Memory B cell (primary cell): ENCODE results near the gene ARHGAP33.

Experiments used
- ATAC-seq: fragments of 150-1000 bp; cut with Tn5 transposase; 2 replicates; pipeline ENCODE4 v1.10.0; 2021; ENCODE audit warnings: low read depth, mild to moderate bottlenecking, moderate library complexity
- DNase-seq, 2 donors: peaks; one replicate each; pipeline ENCODE4 v3.0.0; 2022; ENCODE audit warnings: low spot score in 2 of 2
- H3K27ac Mint-ChIP-seq: one replicate; pipeline ENCODE4 v1.8.0; 2022; ENCODE audit warnings: mild to moderate bottlenecking, moderate library complexity, mixed read lengths
- H3K27me3 Mint-ChIP-seq: one replicate; pipeline ENCODE4 v1.8.0; 2022; ENCODE audit warnings: mixed read lengths
- H3K36me3 Mint-ChIP-seq: one replicate; pipeline ENCODE4 v1.8.0; 2022; ENCODE audit warnings: mild to moderate bottlenecking, mixed read lengths
- H3K4me1 Mint-ChIP-seq: one replicate; pipeline ENCODE4 v1.8.0; 2022; ENCODE audit warnings: mixed read lengths
- H3K4me3 Mint-ChIP-seq: one replicate; pipeline ENCODE4 v1.8.0; 2022; ENCODE audit warnings: mild to moderate bottlenecking, moderate library complexity, mixed read lengths
- H3K9me3 Mint-ChIP-seq: one replicate; pipeline ENCODE4 v1.8.0; 2022; ENCODE audit warnings: mixed read lengths

The ARHGAP33 gene

DNA sequence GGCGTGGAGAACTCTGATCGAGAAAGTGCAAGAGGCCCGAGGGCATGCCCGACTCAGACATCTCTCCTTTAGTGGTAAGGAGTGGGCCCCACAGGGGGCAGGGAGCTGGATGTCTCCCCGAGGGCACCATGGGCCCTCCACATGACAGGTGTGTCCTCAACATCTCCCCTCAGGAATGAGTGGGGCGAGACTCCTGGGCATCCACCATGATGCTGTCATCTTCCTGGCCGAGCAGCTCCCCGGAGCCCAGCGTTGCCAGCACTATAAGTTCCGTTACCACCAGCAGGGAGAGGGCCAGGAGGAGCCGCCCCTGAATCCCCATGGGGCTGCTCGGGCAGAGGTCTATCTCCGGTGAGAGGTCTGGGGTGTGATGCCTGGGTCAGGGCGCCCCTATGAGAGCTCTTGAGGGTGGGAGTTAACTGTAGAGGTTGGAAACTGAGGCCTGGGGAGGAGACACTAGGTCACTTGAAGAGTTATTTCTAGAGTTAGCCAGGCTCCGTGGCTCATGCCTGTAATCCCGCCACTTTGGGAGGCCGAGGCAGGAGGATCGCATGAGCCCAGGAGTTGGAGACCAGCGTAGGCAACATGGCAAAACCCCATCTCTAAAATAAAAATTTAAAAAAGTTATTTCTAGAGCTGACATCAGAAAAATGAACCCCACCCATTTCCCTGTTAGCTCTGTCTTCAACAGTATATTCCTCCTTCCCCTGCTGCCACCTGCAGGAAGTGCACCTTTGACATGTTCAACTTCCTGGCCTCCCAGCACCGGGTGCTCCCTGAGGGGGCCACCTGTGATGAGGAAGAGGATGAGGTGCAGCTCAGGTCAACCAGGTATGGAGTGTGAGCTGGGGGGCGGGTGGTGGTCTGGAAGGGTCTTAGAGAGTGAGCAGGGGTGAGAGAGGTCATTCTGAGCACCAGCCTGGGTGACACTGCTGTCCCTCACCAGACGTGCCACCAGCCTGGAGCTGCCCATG is 38.2 kb upstream of the ARHGAP33 start:
- peaks cover 19% of the 10 kb centered on the region for H3K36me3 Mint-ChIP-seq
- ATAC-seq, result no peak
- peak overlapping the region; percentile 65 for H3K27ac Mint-ChIP-seq
- no peaks in the 10 kb centered on the region for H3K27me3 Mint-ChIP-seq
- no peak for DNase-seq
- no peak overlapping the region for H3K4me3 Mint-ChIP-seq
- peaks cover 26% of the 10 kb centered on the region for H3K4me1 Mint-ChIP-seq
- no peaks in the 10 kb centered on the region for H3K9me3 Mint-ChIP-seq

GRCh38 chr19:35738021-35738886 is 37.1 kb upstream of the ARHGAP33 start:
- H3K4me3 Mint-ChIP-seq, result no peak overlapping the region
- H3K9me3 Mint-ChIP-seq, result no peaks in the 10 kb centered on the region
- H3K36me3 Mint-ChIP-seq, result peaks cover 22% of the 10 kb centered on the region
- no peak for DNase-seq
- no peaks in the 10 kb centered on the region for H3K27me3 Mint-ChIP-seq
- ATAC-seq, result no peak
- H3K27ac Mint-ChIP-seq, result no peak overlapping the region
- H3K4me1 Mint-ChIP-seq, result peaks cover 30% of the 10 kb centered on the region

DNA sequence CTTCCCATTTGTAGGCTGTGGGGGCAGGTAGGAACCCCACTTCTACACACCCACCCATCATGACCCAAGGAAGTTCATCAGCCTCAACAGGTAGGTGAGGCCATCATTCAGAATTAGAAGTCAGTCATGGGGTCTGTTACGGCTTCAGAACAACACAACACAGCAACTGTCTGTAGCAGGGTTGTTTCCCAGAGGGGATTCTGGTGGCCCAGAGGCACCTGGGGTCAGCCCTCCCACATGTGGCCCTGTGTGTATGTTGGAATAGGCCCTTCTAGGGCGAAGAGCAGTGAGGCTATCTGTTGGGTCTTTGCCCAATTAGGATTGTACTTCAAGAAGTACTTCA is 36.5 kb upstream of the ARHGAP33 start:
- H3K27me3 Mint-ChIP-seq, result no peaks in the 10 kb centered on the region
- no peaks in the 10 kb centered on the region for H3K9me3 Mint-ChIP-seq
- ATAC-seq, result no peak
- H3K4me1 Mint-ChIP-seq, result peaks cover 30% of the 10 kb centered on the region
- no peak for DNase-seq
- no peak overlapping the region for H3K27ac Mint-ChIP-seq
- H3K4me3 Mint-ChIP-seq, result peak overlapping the region; percentile 66
- H3K36me3 Mint-ChIP-seq, result peaks cover 19% of the 10 kb centered on the region

DNA sequence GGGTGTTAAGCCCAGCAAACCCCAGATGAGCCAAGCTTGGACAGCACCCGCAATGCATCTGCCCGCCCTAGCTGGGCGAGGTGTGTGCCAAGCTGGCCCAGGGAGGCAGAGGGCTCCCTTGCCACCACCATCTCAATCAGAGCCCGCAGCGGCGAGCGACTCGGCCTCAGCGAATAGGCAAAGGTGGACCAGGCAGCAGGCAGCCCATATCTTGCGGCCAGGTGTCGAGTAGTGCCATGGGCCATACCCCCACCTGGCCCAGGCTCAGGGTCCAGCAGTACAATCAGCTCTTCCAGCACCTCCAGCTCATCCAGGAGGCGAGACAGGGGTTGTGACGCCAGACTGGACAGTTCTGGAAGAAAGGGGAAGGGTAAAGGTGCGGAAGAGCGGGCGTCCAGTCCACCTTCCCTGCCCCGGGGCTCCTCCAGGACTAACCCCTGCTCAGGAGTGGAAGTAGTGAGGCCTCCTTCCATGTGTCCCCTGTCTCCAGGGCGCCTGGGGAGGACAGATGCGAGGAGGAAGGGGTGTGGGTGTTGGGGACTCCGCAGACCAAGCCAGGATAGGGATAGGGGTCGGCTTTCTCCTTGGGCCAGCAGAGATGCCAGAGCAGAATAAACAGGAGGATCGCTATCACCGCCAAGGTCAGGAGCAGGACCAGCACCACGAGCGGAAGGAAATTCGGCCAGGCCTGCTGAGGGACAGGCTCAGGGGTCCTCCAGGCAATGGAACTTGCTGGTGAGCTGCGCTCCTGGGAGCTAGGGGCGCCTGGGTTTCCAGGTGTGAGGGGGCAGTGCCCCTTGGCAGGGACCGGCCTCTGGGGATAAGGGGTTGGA is 35.9 kb upstream of the ARHGAP33 start:
- peaks cover 18% of the 10 kb centered on the region for H3K36me3 Mint-ChIP-seq
- peaks cover 28% of the 10 kb centered on the region for H3K4me1 Mint-ChIP-seq
- ATAC-seq, result no peak

GRCh38 chr19:35740108-35740422 is 35.3 kb upstream of the ARHGAP33 start:
- H3K27ac Mint-ChIP-seq, result peak overlapping the region; percentile 85
- no peaks in the 10 kb centered on the region for H3K27me3 Mint-ChIP-seq
- H3K36me3 Mint-ChIP-seq, result peaks cover 15% of the 10 kb centered on the region
- peak; percentile 3 for ATAC-seq
- no peaks in the 10 kb centered on the region for H3K9me3 Mint-ChIP-seq
- peak overlapping the region; percentile 95 for H3K4me3 Mint-ChIP-seq
- no peak for DNase-seq
- peaks cover 28% of the 10 kb centered on the region for H3K4me1 Mint-ChIP-seq

More for the DNA sequence above, 35.9 kb upstream of the ARHGAP33 start:
- DNase-seq, result no peak
- Mint-ChIP-seq H3K4me3 (peak overlapping the region; percentile 66), H3K9me3 (no peaks in the 10 kb centered on the region), H3K27ac (no peak overlapping the region), H3K27me3 (no peaks in the 10 kb centered on the region)

GRCh38 chr19:35740423-35741202 is 34.8 kb upstream of the ARHGAP33 start:
- Mint-ChIP-seq H3K27me3 (no peaks in the 10 kb centered on the region), H3K4me3 (peak overlapping the region; percentile 95), H3K27ac (peak overlapping the region; percentile 85), H3K9me3 (no peaks in the 10 kb centered on the region), H3K36me3 (peaks cover 12% of the 10 kb centered on the region), H3K4me1 (peaks cover 28% of the 10 kb centered on the region)
- ATAC-seq, result peak; percentile 59
- peak; percentile 83 to 91 for DNase-seq

DNA sequence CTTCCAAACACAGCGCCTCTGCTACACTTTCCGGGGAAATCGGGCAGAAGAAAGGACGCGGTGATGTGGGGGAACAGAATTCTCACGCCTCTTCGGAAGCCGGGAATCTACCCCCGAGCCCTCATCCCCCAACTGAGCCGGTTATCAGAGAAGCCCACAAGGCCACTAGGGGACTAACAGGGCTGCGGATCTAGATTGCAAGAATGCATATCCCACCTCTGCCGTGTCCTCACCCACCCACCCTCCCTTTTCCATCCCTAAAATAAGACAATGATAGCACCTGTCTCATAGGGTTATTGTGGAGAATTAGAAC is 34.2 kb upstream of the ARHGAP33 start:
- peaks cover 11% of the 10 kb centered on the region for H3K36me3 Mint-ChIP-seq
- H3K27me3 Mint-ChIP-seq, result no peaks in the 10 kb centered on the region
- no peak for DNase-seq
- no peaks in the 10 kb centered on the region for H3K9me3 Mint-ChIP-seq
- peak overlapping the region; percentile 85 for H3K27ac Mint-ChIP-seq
- peaks cover 30% of the 10 kb centered on the region for H3K4me1 Mint-ChIP-seq
- ATAC-seq, result no peak
- H3K4me3 Mint-ChIP-seq, result peak overlapping the region; percentile 98

DNA sequence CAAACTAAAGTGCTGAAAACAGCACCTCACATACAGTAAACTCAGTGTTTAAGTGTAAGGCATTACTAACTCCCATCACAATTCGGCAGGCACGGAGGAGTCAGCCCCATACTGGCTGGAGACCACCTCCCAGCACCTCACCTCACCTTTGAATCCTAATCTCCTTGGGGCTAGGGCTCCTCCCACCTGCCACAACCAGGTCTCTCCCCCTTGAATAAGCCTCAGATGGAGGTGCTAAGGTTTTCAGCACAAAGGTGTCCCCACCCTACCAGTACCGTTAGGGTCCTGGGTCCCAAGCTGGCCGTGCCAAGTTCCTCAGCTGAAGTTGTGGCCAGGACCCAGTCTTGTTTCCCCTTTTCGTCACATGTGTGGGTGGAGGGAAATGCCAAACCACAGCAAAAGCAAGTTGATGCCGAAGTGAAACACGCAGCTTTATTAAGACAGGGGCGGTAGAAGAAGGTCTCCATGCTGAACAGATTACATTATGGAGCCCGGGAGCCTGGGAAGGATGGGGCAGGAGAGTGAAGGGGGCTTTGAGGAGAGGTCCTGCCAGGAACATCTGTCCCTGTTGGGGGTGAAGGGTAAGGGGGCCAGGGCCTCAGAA is 33.1 kb upstream of the ARHGAP33 start, which contains the start of gene IGFLR1:
Gene IGFLR1 (minus strand): TSS at position 332 of the 604 bp plus-strand sequence. CDS start 1,272 bp downstream, outside the sequence.
- peaks cover 7% of the 10 kb centered on the region for H3K36me3 Mint-ChIP-seq
- H3K27me3 Mint-ChIP-seq, result no peaks in the 10 kb centered on the region
- DNase-seq, result peak; percentile 63 to 79
- H3K9me3 Mint-ChIP-seq, result no peaks in the 10 kb centered on the region
- ATAC-seq, result peak; percentile 27
- peaks cover 22% of the 10 kb centered on the region for H3K4me1 Mint-ChIP-seq
- peak within 1 kb of the TSS; percentile 99 for H3K27ac Mint-ChIP-seq
- H3K4me3 Mint-ChIP-seq, result peak within 1 kb of the TSS; percentile 98

DNA sequence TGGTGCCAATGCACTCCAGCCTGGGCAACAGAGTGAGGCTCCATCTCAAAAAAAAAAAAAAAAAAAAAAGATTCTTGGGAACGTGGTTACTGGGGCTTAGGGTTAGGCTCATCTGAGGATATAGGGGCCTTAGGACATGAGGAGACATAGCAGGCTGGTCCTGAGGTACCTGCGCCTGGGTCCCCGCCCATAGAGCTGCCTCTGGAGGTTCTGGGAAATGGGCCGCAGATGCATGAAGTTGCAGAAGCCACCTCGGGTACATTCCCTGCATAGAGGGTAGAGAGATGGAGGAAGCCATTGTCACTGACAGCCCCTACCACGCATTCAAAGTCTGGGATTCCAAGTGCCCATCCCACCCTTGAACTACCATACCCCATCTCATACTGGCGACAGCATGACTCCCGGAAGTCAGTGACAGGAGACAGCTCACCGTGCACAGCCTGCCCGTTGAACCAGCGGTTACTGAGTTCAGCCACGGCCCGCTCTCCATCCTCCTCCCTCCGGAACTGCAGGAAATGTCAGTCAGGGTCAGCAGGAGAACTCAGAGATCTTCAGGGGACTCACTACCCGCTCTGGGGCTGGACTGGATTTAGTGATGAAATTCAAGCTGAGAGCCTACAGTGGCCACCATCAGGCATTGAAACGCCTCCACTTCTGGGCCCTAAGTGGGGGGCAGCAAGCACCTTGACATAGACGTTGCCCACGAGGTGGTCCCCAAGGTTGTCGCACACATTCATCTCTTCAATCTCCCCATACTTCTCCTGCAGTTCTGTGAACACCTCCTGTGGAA is 31.5 kb upstream of the ARHGAP33 start:
- Mint-ChIP-seq H3K27ac (peak overlapping the region; percentile 98), H3K9me3 (no peaks in the 10 kb centered on the region), H3K4me3 (peak overlapping the region; percentile 96), H3K4me1 (peaks cover 26% of the 10 kb centered on the region), H3K36me3 (peaks cover 5% of the 10 kb centered on the region), H3K27me3 (no peaks in the 10 kb centered on the region)
- no peak for DNase-seq
- ATAC-seq, result no peak

- H3K27ac Mint-ChIP-seq, result peak overlapping the region; percentile 98
- peak; percentile 89 to 90 for DNase-seq
- H3K4me3 Mint-ChIP-seq, result peak overlapping the region; percentile 96
- no peaks in the 10 kb centered on the region for H3K27me3 Mint-ChIP-seq
- no peaks in the 10 kb centered on the region for H3K9me3 Mint-ChIP-seq
- H3K36me3 Mint-ChIP-seq, result peaks cover 5% of the 10 kb centered on the region
- peak; percentile 56 for ATAC-seq
- peaks cover 26% of the 10 kb centered on the region for H3K4me1 Mint-ChIP-seq
Observed at GRCh38 chr19:35744430-35745327, 30.7 kb upstream of the ARHGAP33 start.

DNA sequence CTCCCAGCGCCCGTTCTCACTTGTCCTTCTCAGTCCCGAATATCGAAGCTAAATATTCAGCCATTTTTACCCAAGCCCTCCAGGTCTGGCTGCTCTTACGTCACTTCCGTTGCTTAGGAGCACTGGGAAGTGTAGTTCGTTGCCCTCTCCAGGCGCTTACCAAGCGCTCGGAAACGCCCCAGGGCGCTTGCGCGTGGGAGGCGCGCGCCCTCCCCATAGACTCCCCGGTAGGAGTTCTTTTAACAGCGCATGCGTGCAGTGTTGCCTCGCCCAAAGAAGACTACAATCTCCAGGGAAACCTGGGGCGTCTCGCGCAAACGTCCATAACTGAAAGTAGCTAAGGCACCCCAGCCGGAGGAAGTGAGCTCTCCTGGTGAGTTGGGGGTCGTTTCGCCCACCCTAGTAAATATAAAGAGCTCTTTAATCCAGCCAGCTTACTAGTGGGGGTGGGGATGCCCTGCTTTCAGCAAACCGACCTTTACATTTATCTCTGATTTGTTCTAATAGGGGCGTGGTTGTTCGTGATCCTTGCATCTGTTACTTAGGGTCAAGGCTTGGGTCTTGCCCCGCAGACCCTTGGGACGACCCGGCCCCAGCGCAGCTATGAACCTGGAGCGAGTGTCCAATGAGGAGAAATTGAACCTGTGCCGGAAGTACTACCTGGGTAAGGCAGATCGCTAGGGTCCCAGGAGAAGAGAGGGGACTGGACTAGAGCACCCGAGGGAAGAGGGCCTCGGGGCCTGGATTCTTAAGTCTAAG is 29.9 kb upstream of the ARHGAP33 start, which contains the start of the genes PSENEN and U2AF1L4:
Gene PSENEN (plus strand): TSS at position 324 of the 759 bp plus-strand sequence. CDS start 280 bp downstream, at position 604.
Gene U2AF1L4 (minus strand): TSS at position 91 of the 759 bp plus-strand sequence. CDS start 27 bp downstream, at position 64.
- Mint-ChIP-seq H3K4me1 (peaks cover 31% of the 10 kb centered on the region), H3K36me3 (peaks cover 6% of the 10 kb centered on the region), H3K27me3 (no peaks in the 10 kb centered on the region), H3K4me3 (peak within 1 kb of the TSS; percentile 96), H3K9me3 (no peaks in the 10 kb centered on the region), H3K27ac (peak within 1 kb of the TSS; percentile 98)
- DNase-seq (peak; percentile 81 to 94), ATAC-seq (peak; percentile 53)
